A673 (cell line): Measurements from ENCODE around the gene ADPRS. TPM values are rescaled to one million over a fixed set of nuclear protein-coding genes. Genes with fewer than 3 reads are reported as not detected.

Experiments used
- BruUV-seq: library from RNA; stranded (reverse); fragments of 400-500 nt; replicated peaks from 2 replicates; lab custom pipeline; 2021; lab: Mats Ljungman, UMichigan
- CTCF ChIA-PET: fragments of 300-600 bp; sonication (Branson Sonifier 250); formaldehyde crosslinking; loops from one replicate; lab custom pipeline; 2022; ENCODE audit warnings: antibody characterized with exemption; lab: Charles Lee
- POLR2A ChIA-PET: fragments of 300-600 bp; sonication (Branson Sonifier 250); formaldehyde crosslinking; loops from one replicate; lab custom pipeline; 2022; ENCODE audit warnings: antibody characterized with exemption; ENCODE audit not compliant: low non-redundant PET; lab: Charles Lee
- DNase-seq: peaks from one replicate; pipeline ENCODE4 v3.0.0-alpha.2; 2015; ENCODE audit warnings: low spot score
- H3K27ac ChIP-seq: fragments of 200-600 bp; sonication (generic); 2 replicates; pipeline ENCODE4 v1.5.1; 2016; ENCODE audit warnings: mixed run types, low read depth, mild to moderate bottlenecking, mixed read lengths, antibody characterized with exemption, low read length; ENCODE audit not compliant: poor library complexity, severe bottlenecking
- H3K27me3 ChIP-seq: fragments of 200-600 bp; sonication (generic); replicated peaks from 2 replicates; pipeline ENCODE4 v1.6.1; 2017; ENCODE audit warnings: mixed run types, low read depth, mild to moderate bottlenecking, mixed read lengths, antibody characterized with exemption, low read length; ENCODE audit not compliant: insufficient read depth, poor library complexity
- H3K36me3 ChIP-seq: fragments of 200-600 bp; sonication (generic); 2 replicates; pipeline ENCODE4 v1.6.1; 2016; ENCODE audit warnings: mixed run types, mild to moderate bottlenecking, mixed read lengths, antibody characterized with exemption, low read length; ENCODE audit not compliant: insufficient read depth, poor library complexity, severe bottlenecking
- H3K4me1 ChIP-seq: fragments of 200-600 bp; sonication (generic); 2 replicates; pipeline ENCODE4 v1.6.1; 2017; ENCODE audit warnings: mixed run types, mild to moderate bottlenecking, mixed read lengths, antibody characterized with exemption, low read length; ENCODE audit not compliant: insufficient read depth, poor library complexity, severe bottlenecking
- H3K4me3 ChIP-seq: fragments of 200-600 bp; sonication (generic); 2 replicates; pipeline ENCODE4 v1.5.1; 2016; ENCODE audit warnings: low read depth, mixed run types, mild to moderate bottlenecking, mixed read lengths, low read length; ENCODE audit not compliant: poor library complexity, severe bottlenecking
- H3K9me3 ChIP-seq: fragments of 200-600 bp; sonication (generic); 2 replicates; pipeline ENCODE4 v1.6.1; 2016; ENCODE audit warnings: mixed run types, low read depth, mild to moderate bottlenecking, mixed read lengths, antibody characterized with exemption, low read length; ENCODE audit not compliant: poor library complexity, severe bottlenecking
- CTCF ChIP-seq: fragments of 300-800, 200-600 bp; sonication (generic); conservative IDR thresholded peaks from 2 replicates; pipeline ENCODE4 v1.5.1; 2017; ENCODE audit warnings: low read depth, mild to moderate bottlenecking, antibody characterized with exemption, low read length, moderate library complexity, mixed read lengths
- EZH2 ChIP-seq: fragments of 200-600 bp; sonication (generic); IDR thresholded peaks from 2 replicates; pipeline ENCODE4 v1.6.1; 2017; ENCODE audit warnings: borderline replicate concordance, low read depth, mild to moderate bottlenecking, mixed read lengths, antibody characterized with exemption, low read length; ENCODE audit not compliant: poor library complexity, severe bottlenecking
- intact Hi-C: fragments of 100-400 bp; cut with micrococcal nuclease; formaldehyde crosslinking; loops from one replicate; pipeline ENCODE4 v1.10.0; 2022; ENCODE audit not compliant: unreplicated experiment
- total RNA-seq: library from RNA; stranded (reverse); gene quantifications from 2 replicates; pipeline ENCODE4 v1.2.3, GENCODE V29; 2021

ADPRS gene
- total RNA-seq, 1 experiment from 2014 or later: 34.2 TPM

- no peaks in the 10 kb centered on the region for H3K27me3 ChIP-seq
- H3K4me3 ChIP-seq: no peak overlapping the region
- ChIA-PET POLR2A (no interaction called here), CTCF (no interaction called here)
- DNase-seq: no peak
- intact Hi-C loops: loop anchor here (5.0 kb wide), 1 partner anchor 35 kb away; no protein-coding TSS in a partner anchor
- no peak overlapping the region for H3K27ac ChIP-seq
- TF ChIP-seq EZH2 (no peak), CTCF (no peak)
- peaks cover 9% of the 10 kb centered on the region for H3K36me3 ChIP-seq
- H3K4me1 ChIP-seq: peaks cover 10% of the 10 kb centered on the region
- no peaks in the 10 kb centered on the region for H3K9me3 ChIP-seq
- BruUV-seq: no TSS peak
Observed at GRCh38 chr1:36132029-36132428, 43.3 kb downstream of the ADPRS start.

- peak overlapping the region; percentile 2 for H3K27ac ChIP-seq
- intact Hi-C loops: loop anchor here (5.0 kb wide), 1 partner anchor 36 kb away; no protein-coding TSS in a partner anchor
- H3K27me3 ChIP-seq: no peaks in the 10 kb centered on the region
- peak; percentile 79 for DNase-seq
- TF ChIP-seq EZH2: no peak
- TF ChIP-seq CTCF: no peak
- BruUV-seq: no TSS peak
- H3K4me1 ChIP-seq: peaks cover 10% of the 10 kb centered on the region
- peaks cover 24% of the 10 kb centered on the region for H3K36me3 ChIP-seq
- H3K4me3 ChIP-seq: no peak overlapping the region
- no peaks in the 10 kb centered on the region for H3K9me3 ChIP-seq
- CTCF ChIA-PET: interaction anchor here (0.6 kb wide), 1 partner anchor 1304 kb away, joined by 3 read pairs; no protein-coding TSS in a partner anchor
- POLR2A ChIA-PET: no interaction called here
Observed at GRCh38 chr1:36133484-36133883, 44.8 kb downstream of the ADPRS start.

GRCh38 chr1:36134031-36134430 lies 45.3 kb downstream of the ADPRS start:
- peaks cover 10% of the 10 kb centered on the region for H3K4me1 ChIP-seq
- H3K27me3 ChIP-seq: no peaks in the 10 kb centered on the region
- intact Hi-C loops: loop anchor here (5.0 kb wide), 1 partner anchor 37 kb away; no protein-coding TSS in a partner anchor
- peak overlapping the region; percentile 2 for H3K27ac ChIP-seq
- POLR2A ChIA-PET: no interaction called here
- DNase-seq: no peak
- no peak for TF ChIP-seq CTCF
- TF ChIP-seq EZH2: no peak
- H3K4me3 ChIP-seq: no peak overlapping the region
- H3K9me3 ChIP-seq: no peaks in the 10 kb centered on the region
- no TSS peak for BruUV-seq
- CTCF ChIA-PET: interaction anchor here (0.6 to 1.2 kb wide), 2 partner anchors 37 to 1303 kb away, joined by 3 to 5 read pairs; no protein-coding TSS in a partner anchor
- H3K36me3 ChIP-seq: peaks cover 28% of the 10 kb centered on the region
